Measurements from ENCODE around the gene MIS12.

The MIS12 gene

GRCh38 chr17:5532581-5532980 lies 46.2 kb downstream of the MIS12 start:
- DNase-seq (ENCODE audit: low spot score): no peak

DNA sequence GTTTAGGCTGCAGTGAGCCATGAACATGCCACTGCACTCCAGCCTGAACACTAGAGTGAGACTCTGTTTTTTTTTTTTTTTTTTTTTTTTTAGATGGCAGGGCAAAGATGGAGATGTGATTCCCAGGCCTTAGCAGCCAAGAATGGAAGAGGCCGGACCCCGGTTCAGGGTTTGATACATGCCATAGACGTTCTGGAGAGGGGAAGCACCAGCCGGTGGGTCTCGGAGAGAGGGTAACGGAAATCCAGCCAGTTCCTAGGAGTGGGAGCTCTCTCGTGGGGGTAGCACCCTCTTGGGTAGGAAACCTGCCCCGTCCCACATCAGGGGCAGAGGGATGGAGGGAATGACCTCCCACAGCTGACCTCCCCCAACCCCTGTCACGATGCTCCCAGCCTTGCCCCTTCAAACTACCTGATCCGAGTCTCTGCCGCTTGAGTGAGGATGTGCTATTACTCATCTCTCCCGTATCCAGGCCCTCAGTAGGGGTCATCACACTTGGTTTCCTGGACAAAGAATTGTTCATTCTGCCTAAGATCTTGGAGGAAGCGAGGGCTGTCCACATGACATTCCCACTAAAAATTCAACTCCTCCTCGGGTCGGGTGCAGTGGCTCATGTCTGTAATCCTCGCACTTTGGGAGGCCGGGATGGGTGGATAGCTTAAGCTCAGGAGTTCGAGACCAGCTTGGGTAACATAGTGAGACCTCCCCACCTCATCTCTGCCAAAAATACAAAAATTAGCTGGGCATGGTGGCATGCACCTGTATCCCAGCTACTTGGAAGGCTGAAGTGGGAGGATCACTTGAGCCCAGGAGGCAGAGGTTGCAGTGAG lies 47.3 kb downstream of the MIS12 start:
- DNase-seq (ENCODE audit: low spot score): no peak

GRCh38 chr17:5535436-5535835 lies 49.1 kb downstream of the MIS12 start:
- DNase-seq (ENCODE audit: low spot score): no peak

- no peak for DNase-seq (ENCODE audit: low spot score)
Measured at GRCh38 chr17:5536866-5537650, 50.7 kb downstream of the MIS12 start.

GRCh38 chr17:5539286-5539685 lies 52.9 kb downstream of the MIS12 start:
- no peak for DNase-seq (ENCODE audit: low spot score)

DNA sequence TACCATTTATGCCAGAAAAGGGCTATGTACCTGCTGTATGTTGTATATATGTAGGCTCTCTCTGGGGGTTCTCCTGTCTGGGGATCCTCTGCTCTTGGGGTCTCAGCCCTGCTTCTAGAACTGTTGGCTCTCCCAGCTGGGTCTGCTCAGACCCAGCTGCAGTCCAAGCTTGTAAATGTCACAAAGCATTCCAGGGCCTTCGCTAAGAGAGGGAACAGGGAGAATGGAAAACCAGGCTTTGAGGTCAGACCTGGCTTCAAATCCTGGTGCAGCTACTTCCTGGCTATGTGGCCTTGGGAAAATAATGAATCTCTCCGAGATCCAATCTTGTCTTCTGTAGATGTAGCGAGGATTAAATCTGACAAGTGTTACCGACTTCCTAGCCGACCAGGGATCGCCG lies 54.0 kb downstream of the MIS12 start:
- DNase-seq (ENCODE audit: low spot score): no peak
